ENCODE results near the gene THAP10.

GRCh38 chr15:70866982-70867641, 25.1 kb downstream of the THAP10 start:
- TF ChIP-seq CTCF (IDR thresholded peaks at IDR 0.05; ENCODE audit: insufficient read depth, low read depth, low read length) (no peak), EZH2 (IDR thresholded peaks at IDR 0.05; ENCODE audit: insufficient read depth, low read length) (no peak)
